ENCODE measurements around the gene NR5A1. TPM values are rescaled to one million over a fixed set of nuclear protein-coding genes. Genes with fewer than 3 reads are reported as not detected.

The NR5A1 gene
- total and polyA plus RNA-seq, 2 of the 13 experiments (the other 11 are each of a cell fraction or from before 2014, with no cell fraction given) = 28.9 to 44.7 TPM

DNA sequence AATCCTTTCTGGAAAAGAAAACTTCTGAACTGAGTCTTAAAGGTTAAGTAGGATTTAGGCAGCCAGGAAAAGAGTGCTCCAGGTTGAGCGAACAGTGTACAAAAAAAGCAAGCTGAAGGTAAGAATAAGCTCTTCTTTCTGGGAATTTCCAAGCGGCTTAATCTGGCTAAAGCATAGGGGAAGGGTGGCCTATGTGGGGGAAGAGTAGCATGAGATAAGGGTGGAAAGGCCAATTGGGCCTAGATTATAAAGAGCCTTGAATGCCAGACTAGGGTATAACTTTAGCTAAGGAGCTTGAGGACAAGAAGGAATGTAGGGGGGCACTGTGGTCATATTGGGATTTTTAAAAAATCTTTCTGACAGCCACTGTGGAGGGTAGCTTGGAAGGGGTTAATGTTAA lies 37.3 kb upstream of the NR5A1 start:
- WGBS (ENCODE audit: low lambda C conversion rate) = 100% methylated on average over 2 of the region's 2 CpGs
- DNase-seq (ENCODE audit: low spot score) (no peak), FAIRE-seq (no peak), ATAC-seq (no peak)
- ChIA-PET CTCF (ENCODE audit: low intra/inter-chr PET ratio, low total read pairs) (no interaction called here), POLR2A (interaction anchor here (0.6 kb wide), 1 partner anchor 655 kb away, joined by 3 read pairs; no protein-coding TSS in a partner anchor)
- Histone ChIP-seq H3K79me2 (ENCODE audit: insufficient read depth, low read length) (no peaks in the 10 kb centered on the region), H2AFZ (ENCODE audit: low read length) (no peak overlapping the region), H3K4me1 (ENCODE audit: insufficient read depth, low read length) (peaks cover 8% of the 10 kb centered on the region), H3K4me2 (ENCODE audit: low read depth, low read length) (no peak overlapping the region), H3K9me3 (ENCODE audit: low read length) (no peaks in the 10 kb centered on the region), H4K20me1 (ENCODE audit: insufficient read depth, low read length) (no peaks in the 10 kb centered on the region), H3K27ac (ENCODE audit: extremely low read length, insufficient read depth, low read length) (no peak overlapping the region), H3K36me3 (replicated peaks in 1 of 2; ENCODE audit: control insufficient read depth in 1 of 2, insufficient read depth in 2 of 2, low read length in 2 of 2) (peaks cover 12 to 45% of the 10 kb centered on the region in 2 experiments), H3K9ac (ENCODE audit: insufficient read depth, low read depth, low read length) (no peak overlapping the region), H3K27me3 (ENCODE audit: control insufficient read depth in 1 of 2, insufficient read depth in 2 of 2, low read length in 2 of 2) (no peaks in the 10 kb centered on the region), H3K4me3 (replicated peaks in 1 of 3; ENCODE audit: insufficient read depth in 1 of 3, low read depth in 2 of 3, low read length in 3 of 3) (no peak overlapping the region)
- TF ChIP-seq NFYB (CRISPR knock-in tag; IDR thresholded peaks at IDR 0.05) = no peak
- peak; percentile 42; the same call in 1 of the 2 replicates for TF ChIP-seq ZNF652 (CRISPR knock-in tag; IDR thresholded peaks at IDR 0.05; ENCODE audit: borderline replicate concordance, low read depth)
- intact Hi-C loops (cut with micrococcal nuclease; ENCODE audit: unreplicated experiment) (no loop called here), in situ Hi-C loops (cut with HindIII; ENCODE audit: extremely low pct_ligation_motif_present, low pct_unique_long_range_greater_than_20kb) (no loop called here)
- no TSS peak for BruUV-seq (replicated peaks)

DNA sequence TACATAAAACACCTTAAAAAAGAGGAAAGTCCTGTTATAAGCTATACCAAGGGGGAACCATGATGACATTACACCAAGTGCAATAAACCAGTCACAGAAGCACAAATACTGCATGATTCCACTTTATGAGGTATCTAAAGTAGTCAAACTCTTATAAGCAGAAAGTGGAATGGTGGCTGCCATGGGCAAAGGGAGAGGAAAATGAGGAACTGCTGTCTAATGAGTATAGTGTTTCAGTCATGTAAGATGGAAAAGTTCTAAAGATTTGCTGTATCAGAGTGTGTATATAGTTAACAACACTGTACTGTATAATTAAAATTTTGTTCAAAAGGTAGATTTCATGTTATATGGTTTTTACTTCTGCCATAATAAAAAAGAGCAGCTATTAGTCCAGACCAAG lies 34.6 kb upstream of the NR5A1 start:
- DNase-seq (ENCODE audit: low spot score) (no peak), ATAC-seq (no peak), FAIRE-seq (no peak)
- no peak overlapping the region for H3K9ac ChIP-seq (ENCODE audit: insufficient read depth, low read depth, low read length)
- POLR2A ChIA-PET = no interaction called here
- no peaks in the 10 kb centered on the region for H3K79me2 ChIP-seq (ENCODE audit: insufficient read depth, low read length)
- no peak overlapping the region for H3K4me3 ChIP-seq (replicated peaks in 1 of 3; ENCODE audit: insufficient read depth in 1 of 3, low read depth in 2 of 3, low read length in 3 of 3)
- H3K27ac ChIP-seq (ENCODE audit: extremely low read length, insufficient read depth, low read length) = no peak overlapping the region
- H3K4me1 ChIP-seq (ENCODE audit: insufficient read depth, low read length) = peaks cover 8% of the 10 kb centered on the region
- no peaks in the 10 kb centered on the region for H4K20me1 ChIP-seq (ENCODE audit: insufficient read depth, low read length)
- in situ Hi-C loops (cut with HindIII; ENCODE audit: extremely low pct_ligation_motif_present, low pct_unique_long_range_greater_than_20kb) = no loop called here
- intact Hi-C loops (cut with micrococcal nuclease; ENCODE audit: unreplicated experiment) = no loop called here
- TF ChIP-seq, protein P1, sequence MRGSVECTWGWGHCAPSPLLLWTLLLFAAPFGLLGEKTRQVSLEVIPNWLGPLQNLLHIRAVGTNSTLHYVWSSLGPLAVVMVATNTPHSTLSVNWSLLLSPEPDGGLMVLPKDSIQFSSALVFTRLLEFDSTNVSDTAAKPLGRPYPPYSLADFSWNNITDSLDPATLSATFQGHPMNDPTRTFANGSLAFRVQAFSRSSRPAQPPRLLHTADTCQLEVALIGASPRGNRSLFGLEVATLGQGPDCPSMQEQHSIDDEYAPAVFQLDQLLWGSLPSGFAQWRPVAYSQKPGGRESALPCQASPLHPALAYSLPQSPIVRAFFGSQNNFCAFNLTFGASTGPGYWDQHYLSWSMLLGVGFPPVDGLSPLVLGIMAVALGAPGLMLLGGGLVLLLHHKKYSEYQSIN (CRISPR knock-in tag; IDR thresholded peaks at IDR 0.05; ENCODE audit: borderline replicate concordance) = no peak
- TF ChIP-seq STAG1 (CRISPR knock-in tag; IDR thresholded peaks at IDR 0.05) (no peak), ETV6 (CRISPR knock-in tag; conservative IDR thresholded peaks at IDR 0.05) (no peak), ZNF44 (CRISPR knock-in tag; IDR thresholded peaks at IDR 0.05) (no peak), EP300 (IDR thresholded peaks at IDR 0.05; ENCODE audit: low read depth in 2 of 2, low read length in 2 of 2) (no peak), EP300 (CRISPR knock-in tag; IDR thresholded peaks at IDR 0.05; ENCODE audit: borderline replicate concordance) (no peak), ZNF224 (CRISPR knock-in tag; IDR thresholded peaks at IDR 0.05) (no peak)
- no TSS peak for BruUV-seq (replicated peaks)
- no peaks in the 10 kb centered on the region for H3K9me3 ChIP-seq (ENCODE audit: low read length)
- CTCF ChIA-PET (ENCODE audit: low intra/inter-chr PET ratio, low total read pairs) = no interaction called here
- H2AFZ ChIP-seq (ENCODE audit: low read length) = no peak overlapping the region
- H3K27me3 ChIP-seq (ENCODE audit: control insufficient read depth in 1 of 2, insufficient read depth in 2 of 2, low read length in 2 of 2) = no peaks in the 10 kb centered on the region
- H3K4me2 ChIP-seq (ENCODE audit: low read depth, low read length) = no peak overlapping the region
- H3K36me3 ChIP-seq (replicated peaks in 1 of 2; ENCODE audit: control insufficient read depth in 1 of 2, insufficient read depth in 2 of 2, low read length in 2 of 2) = peaks cover 12 to 50% of the 10 kb centered on the region in 2 experiments; a peak in 4 of 5 replicates
